Epithelial cell of proximal tubule (primary cell): ENCODE results near the gene TNFRSF25. TPM values are rescaled to one million over a fixed set of nuclear protein-coding genes. Genes with fewer than 3 reads are reported as not detected.

Source experiments
- DNase-seq: peaks from one replicate; pipeline ENCODE4 v3.0.0-alpha.2; 2011; ENCODE audit warnings: low read depth
- H3K4me3 ChIP-seq: 2 replicates; pipeline ENCODE4 v1.5.1; 2011; ENCODE audit warnings: low read depth, mild to moderate bottlenecking, low read length
- CTCF ChIP-seq: conservative IDR thresholded peaks from 2 replicates; pipeline ENCODE4 v1.5.1; 2012; ENCODE audit warnings: low read depth, mild to moderate bottlenecking, low read length
- total RNA-seq: library from RNA; depleted of rRNA; stranded (reverse); fragments of >200 nt; gene quantifications from 2 replicates; pipeline ENCODE4 v1.2.3, GENCODE V29; 2015

TNFRSF25 gene
- total RNA-seq, 1 donor from 2014 or later: 30.4 TPM

GRCh38 chr1:6427441-6428390, 38.3 kb downstream of the TNFRSF25 start:
- no peak for TF ChIP-seq CTCF
- no peak overlapping the region for H3K4me3 ChIP-seq
- DNase-seq: no peak

GRCh38 chr1:6426972-6427350, 39.0 kb downstream of the TNFRSF25 start:
- no peak for DNase-seq
- no peak overlapping the region for H3K4me3 ChIP-seq
- TF ChIP-seq CTCF: no peak

GRCh38 chr1:6426277-6426971, 39.5 kb downstream of the TNFRSF25 start:
- no peak overlapping the region for H3K4me3 ChIP-seq
- TF ChIP-seq CTCF: no peak
- no peak for DNase-seq

- no peak for DNase-seq
- no peak for TF ChIP-seq CTCF
- H3K4me3 ChIP-seq: no peak overlapping the region
These were observed 40.3 kb downstream of the TNFRSF25 start for GRCh38 chr1:6425658-6426057.

- H3K4me3 ChIP-seq: peak within 1 kb of the TSS; percentile 21
- TF ChIP-seq CTCF: no peak
- DNase-seq: no peak
These were observed 41.1 kb downstream of the TNFRSF25 start, which contains the start of gene ESPN for GRCh38 chr1:6424619-6425593. ESPN (plus strand) TSS chr1:6424776; CDS start chr1:6424956, 180 bp downstream.

GRCh38 chr1:6424000-6424565, 41.9 kb downstream of the TNFRSF25 start:
- no peak for DNase-seq
- no peak for TF ChIP-seq CTCF
- H3K4me3 ChIP-seq: peak overlapping the region; percentile 21
